ACC112 (cell line): ENCODE measurements around the gene CD79B.
"Not testable (repeated sequence)": the region's sequence is repeated elsewhere in the genome, so short reads cannot be mapped to it uniquely, and the experiment has no call there.

Experiments
- H2AFZ ChIP-seq: fragments of 200-600 bp; sonication (generic); one replicate; pipeline ENCODE4 v1.6.0; 2017; ENCODE audit warnings: antibody characterized with exemption, low read length; ENCODE audit not compliant: unreplicated experiment
- H3K27ac ChIP-seq: fragments of 200-600 bp; sonication (generic); 2 replicates; pipeline ENCODE4 v1.5.1; 2014; ENCODE audit warnings: low read depth, mild to moderate bottlenecking, antibody characterized with exemption, low read length, moderate library complexity
- H3K27me3 ChIP-seq: fragments of 200-600 bp; sonication (generic); 2 replicates; pipeline ENCODE4 v1.6.1; 2014; ENCODE audit warnings: mild to moderate bottlenecking, antibody characterized with exemption, low read length, moderate library complexity, mixed read lengths; ENCODE audit not compliant: insufficient read depth
- H3K36me3 ChIP-seq: fragments of 200-600 bp; sonication (generic); 2 replicates; pipeline ENCODE4 v1.6.1; 2016; ENCODE audit warnings: mild to moderate bottlenecking, antibody characterized with exemption, low read length, moderate library complexity, mixed read lengths; ENCODE audit not compliant: insufficient read depth
- H3K4me1 ChIP-seq: fragments of 200-600 bp; sonication (generic); one replicate; pipeline ENCODE4 v1.6.1; 2016; ENCODE audit warnings: low read length, mixed read lengths; ENCODE audit not compliant: insufficient read depth, unreplicated experiment, control insufficient read depth
- H3K4me3 ChIP-seq: fragments of 200-600 bp; sonication (generic); 2 replicates; pipeline ENCODE4 v1.5.1; 2014; ENCODE audit warnings: mild to moderate bottlenecking, low read depth, low read length
- H3K79me2 ChIP-seq: fragments of 200-600 bp; sonication (generic); one replicate; pipeline ENCODE4 v1.6.0; 2016; ENCODE audit warnings: low read length; ENCODE audit not compliant: control insufficient read depth, unreplicated experiment, insufficient read depth

The CD79B gene

GRCh38 chr17:63929860-63930766, 2.0 kb downstream of the CD79B start:
- Histone ChIP-seq H2AFZ (no peak overlapping the region), H3K79me2 (no peaks in the 10 kb centered on the region), H3K27me3 (no peaks in the 10 kb centered on the region), H3K4me1 (no peaks in the 10 kb centered on the region), H3K27ac (no peak overlapping the region), H3K4me3 (no peak overlapping the region), H3K36me3 (no peaks in the 10 kb centered on the region)

GRCh38 chr17:63928966-63929695, 3.0 kb downstream of the CD79B start:
- H3K27ac ChIP-seq: no peak overlapping the region
- H3K27me3 ChIP-seq: no peaks in the 10 kb centered on the region
- no peaks in the 10 kb centered on the region for H3K79me2 ChIP-seq
- no peaks in the 10 kb centered on the region for H3K36me3 ChIP-seq
- no peak overlapping the region for H3K4me3 ChIP-seq
- H3K4me1 ChIP-seq: no peaks in the 10 kb centered on the region
- H2AFZ ChIP-seq: no peak overlapping the region

DNA sequence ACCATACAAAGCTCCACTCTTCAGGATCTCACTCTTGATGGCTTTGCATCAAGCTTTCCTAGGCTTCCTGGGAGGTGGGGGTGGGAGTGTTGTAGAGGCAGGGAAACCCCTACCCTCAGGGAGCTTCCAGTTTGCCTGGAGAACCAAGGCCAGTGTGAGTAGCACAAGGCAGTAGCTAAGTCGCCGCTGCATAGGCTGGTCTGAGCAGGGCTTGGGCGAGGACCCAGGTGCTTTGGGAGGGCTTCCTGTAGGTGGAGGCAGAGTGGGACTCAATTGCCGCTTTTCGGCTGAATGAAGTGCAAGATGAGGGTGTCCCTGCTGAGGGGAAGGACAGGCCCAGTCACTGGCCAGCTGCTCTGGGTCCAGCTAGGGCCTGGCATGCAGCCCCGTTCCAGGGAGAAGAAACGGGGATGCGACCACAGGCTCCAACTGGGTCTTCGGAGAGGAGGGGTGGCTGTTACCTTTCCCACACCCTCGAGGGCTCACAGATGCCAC, 3.9 kb downstream of the CD79B start:
- Histone ChIP-seq H3K27me3 (no peaks in the 10 kb centered on the region), H3K27ac (no peak overlapping the region), H2AFZ (no peak overlapping the region), H3K4me3 (no peak overlapping the region), H3K36me3 (no peaks in the 10 kb centered on the region), H3K4me1 (no peaks in the 10 kb centered on the region), H3K79me2 (no peaks in the 10 kb centered on the region)

- Histone ChIP-seq H3K27me3 (no peaks in the 10 kb centered on the region), H3K36me3 (no peaks in the 10 kb centered on the region), H3K4me3 (no peak overlapping the region), H3K79me2 (no peaks in the 10 kb centered on the region), H2AFZ (no peak overlapping the region), H3K4me1 (no peaks in the 10 kb centered on the region), H3K27ac (no peak overlapping the region)
Observed at GRCh38 chr17:63927464-63928171, 4.5 kb downstream of the CD79B start.

DNA sequence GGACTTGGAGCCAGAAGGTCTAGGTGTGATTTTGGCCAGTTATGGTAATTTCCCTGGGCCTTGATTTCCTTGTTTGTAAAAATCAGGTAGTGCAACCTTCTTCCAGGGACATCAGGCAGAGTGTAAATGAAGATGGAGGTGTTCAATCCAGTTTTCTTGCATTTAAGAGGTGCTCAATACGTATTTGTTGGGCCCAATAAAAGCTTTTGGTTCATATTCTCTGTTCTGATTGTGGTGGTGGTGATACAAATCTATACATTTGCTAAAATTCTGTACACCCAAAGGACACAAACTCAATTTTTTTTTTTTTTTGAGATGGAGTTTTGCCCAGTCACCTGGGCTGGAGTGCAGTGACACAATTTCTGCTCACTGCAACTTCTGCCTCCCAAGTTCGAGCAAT, 6.0 kb downstream of the CD79B start:
- Histone ChIP-seq H3K36me3 (no peaks in the 10 kb centered on the region), H3K27me3 (no peaks in the 10 kb centered on the region), H3K79me2 (no peaks in the 10 kb centered on the region), H3K4me3 (no peak overlapping the region), H3K4me1 (no peaks in the 10 kb centered on the region), H2AFZ (no peak overlapping the region), H3K27ac (no peak overlapping the region)

- Histone ChIP-seq H3K36me3 (no peaks in the 10 kb centered on the region), H3K27ac (no peak overlapping the region), H3K79me2 (no peaks in the 10 kb centered on the region), H3K4me3 (no peak overlapping the region), H2AFZ (no peak overlapping the region), H3K27me3 (no peaks in the 10 kb centered on the region), H3K4me1 (no peaks in the 10 kb centered on the region)
Observed at GRCh38 chr17:63925615-63926014, 6.5 kb downstream of the CD79B start.

- not testable (repeated sequence) for H3K27ac ChIP-seq, H3K36me3 ChIP-seq, H3K27me3 ChIP-seq, H3K79me2 ChIP-seq, H2AFZ ChIP-seq, H3K4me3 ChIP-seq, H3K4me1 ChIP-seq
Observed at GRCh38 chr17:63922402-63922801, 9.7 kb downstream of the CD79B start.

DNA sequence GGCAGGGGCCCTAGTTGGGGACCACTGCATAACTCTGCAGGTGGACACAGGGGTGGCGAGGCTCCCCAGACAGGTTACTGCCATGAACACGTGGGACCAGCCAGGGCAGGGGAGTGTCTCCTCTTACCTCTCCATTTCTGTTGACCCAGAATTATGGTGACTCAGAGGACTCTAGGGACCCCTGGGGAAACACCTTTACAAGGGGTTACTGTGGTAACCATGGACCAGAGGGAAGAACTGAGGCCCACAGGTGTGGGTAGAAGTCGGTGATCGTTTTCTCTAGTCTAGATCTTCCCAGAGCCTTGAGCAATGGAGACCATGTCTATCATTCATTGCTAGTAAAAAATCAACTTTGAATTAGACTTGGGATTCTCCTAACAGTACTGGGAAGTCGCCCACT, 11.4 kb downstream of the CD79B start:
- H3K27me3 ChIP-seq, H3K36me3 ChIP-seq, H2AFZ ChIP-seq, H3K27ac ChIP-seq, H3K4me1 ChIP-seq, H3K4me3 ChIP-seq, H3K79me2 ChIP-seq: not testable (repeated sequence)

DNA sequence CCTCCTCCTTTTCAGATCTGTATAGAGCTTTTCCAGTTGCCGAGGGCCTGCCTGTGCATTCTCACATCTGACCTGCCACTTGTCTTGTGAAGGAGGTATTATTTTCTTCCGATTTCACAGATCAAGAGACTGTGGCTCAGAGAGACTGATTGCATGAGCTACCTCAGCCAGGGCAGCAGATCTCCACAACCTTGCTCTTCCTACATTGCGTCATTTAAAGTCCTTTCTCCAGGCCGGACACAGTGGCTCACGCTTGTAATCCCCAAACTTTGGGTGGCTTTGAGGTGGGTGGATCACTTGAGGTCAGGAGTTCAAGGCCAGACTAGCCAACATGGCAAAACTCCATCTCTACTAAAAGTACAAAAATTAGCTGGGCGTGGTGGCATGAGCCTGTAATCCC, 12.1 kb downstream of the CD79B start:
- H3K4me1 ChIP-seq, H3K36me3 ChIP-seq, H3K27me3 ChIP-seq, H3K79me2 ChIP-seq, H3K4me3 ChIP-seq, H2AFZ ChIP-seq, H3K27ac ChIP-seq: not testable (repeated sequence)

DNA sequence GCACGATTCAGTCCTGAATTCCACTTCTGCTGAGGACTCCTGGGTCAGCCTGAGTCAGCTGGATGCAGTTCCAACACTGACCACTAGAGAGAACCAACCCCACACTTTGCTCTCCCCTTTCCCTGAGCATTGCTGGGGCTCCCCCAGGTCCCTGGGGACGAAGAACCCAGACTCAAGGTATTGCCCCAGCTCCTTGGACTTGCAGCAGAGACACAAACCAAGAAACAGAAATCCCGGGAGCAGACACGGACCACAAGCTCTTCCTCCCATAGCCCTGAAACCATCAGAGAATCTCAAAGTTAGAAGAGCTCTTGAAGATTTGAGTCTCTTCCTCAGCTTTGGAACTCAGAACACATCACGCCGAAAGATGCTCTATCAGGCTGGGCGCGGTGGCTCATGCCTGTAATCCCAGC, 12.8 kb downstream of the CD79B start:
- Histone ChIP-seq H2AFZ (no peak overlapping the region), H3K27me3 (peaks cover 5% of the 10 kb centered on the region), H3K79me2 (no peaks in the 10 kb centered on the region), H3K4me1 (no peaks in the 10 kb centered on the region), H3K36me3 (no peaks in the 10 kb centered on the region), H3K4me3 (no peak overlapping the region), H3K27ac (no peak overlapping the region)
